GM23248 (cell line): ENCODE results near the gene SLC25A45.

ENCODE experiments used
- EZH2 ChIP-seq: fragments of 200-600 bp; sonication (generic); IDR thresholded peaks from 2 replicates; pipeline ENCODE4 v1.6.1; 2018; ENCODE audit warnings: antibody characterized with exemption, mild to moderate bottlenecking; ENCODE audit not compliant: insufficient read depth, poor library complexity, severe bottlenecking
- EZH2phosphoT487 ChIP-seq: fragments of 200-600 bp; sonication (generic); IDR thresholded peaks from 2 replicates; pipeline ENCODE4 v1.6.1; 2018; ENCODE audit warnings: antibody characterized with exemption, moderate library complexity, mild to moderate bottlenecking, low read depth; ENCODE audit not compliant: insufficient read depth

DNA sequence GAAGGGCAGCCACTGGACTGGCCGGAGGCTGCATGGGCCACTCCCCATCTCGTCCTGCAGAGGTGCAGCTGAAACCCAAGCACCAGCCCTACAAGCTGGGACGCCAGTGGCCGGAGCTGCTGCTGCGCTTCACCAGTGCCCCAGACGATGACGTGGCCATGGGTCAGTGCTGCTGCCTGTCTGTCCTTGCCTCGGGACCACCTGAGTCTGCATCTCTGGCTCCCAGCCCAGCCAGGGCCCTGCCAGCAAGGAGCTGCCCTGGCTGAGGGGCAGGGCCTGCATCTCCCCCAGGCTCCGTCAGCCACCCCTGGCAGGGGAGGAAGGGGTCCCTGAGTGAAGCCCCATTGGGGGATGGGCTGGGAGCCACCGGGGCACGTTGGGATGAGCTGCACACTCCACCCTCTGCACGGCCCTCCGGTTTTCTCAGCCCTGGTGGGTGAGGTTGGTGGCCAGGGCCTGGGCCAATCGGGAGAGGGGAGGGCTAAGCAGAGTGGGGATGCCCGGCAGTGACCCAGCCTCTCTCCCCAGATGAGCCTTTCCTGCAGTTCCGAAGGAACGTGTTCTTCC is 11.2 kb upstream of the SLC25A45 start:
- TF ChIP-seq EZH2phosphoT487 (no peak), EZH2 (no peak)
